Measurements from ENCODE around the gene PCSK4. TPM values are rescaled to one million over a fixed set of nuclear protein-coding genes. Genes with fewer than 3 reads are reported as not detected.

PCSK4 gene
- total RNA-seq, 2 experiments from 2014 or later: 4.4 to 4.7 TPM

DNA sequence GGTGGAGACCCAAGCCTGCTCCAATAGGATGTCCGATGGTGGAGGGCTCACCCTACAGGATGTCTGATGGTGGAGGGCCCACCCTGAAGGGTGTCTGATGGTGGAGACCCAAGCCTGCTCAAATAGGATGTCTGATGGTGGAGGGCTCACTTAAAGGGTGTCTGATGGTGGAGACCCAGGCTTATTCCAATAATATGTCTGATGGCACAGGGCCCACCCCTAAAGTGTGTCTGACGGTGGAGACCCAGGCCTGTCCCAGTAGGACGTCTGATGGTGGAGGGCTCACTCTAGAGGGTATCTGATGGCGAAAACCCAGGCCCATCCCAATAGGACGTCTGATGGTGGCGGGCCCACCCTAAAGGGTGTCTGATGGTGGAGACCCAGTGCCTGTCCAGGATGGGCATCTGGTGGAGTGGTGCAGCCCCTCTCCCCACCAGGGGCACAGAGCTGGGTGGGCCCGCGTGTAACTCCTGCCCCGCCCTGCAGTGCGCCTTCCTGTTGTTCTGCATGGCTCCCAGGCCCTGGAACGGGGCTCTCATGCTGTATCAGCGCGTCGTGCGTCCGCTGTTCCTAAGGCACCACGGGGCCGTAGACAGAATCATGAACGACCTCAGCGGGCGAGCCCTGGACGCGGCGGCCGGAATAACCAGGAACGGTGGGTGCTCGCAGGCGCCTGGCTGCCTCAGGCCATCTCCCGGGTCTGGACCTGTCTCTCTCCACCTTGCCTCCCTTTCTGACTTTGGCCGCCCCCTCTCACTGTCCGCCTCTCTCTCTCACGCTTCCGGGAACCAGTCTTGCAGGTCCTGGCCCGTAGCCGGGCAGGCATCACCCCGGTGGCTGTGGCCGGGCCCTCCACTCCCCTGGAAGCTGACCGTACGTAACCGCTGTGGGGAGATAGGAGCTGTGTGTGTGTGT lies 5.9 kb upstream of the PCSK4 start:
- CTCF ChIA-PET: no interaction called here
- H3K27ac Mint-ChIP-seq: no peak overlapping the region
- H3K4me1 Mint-ChIP-seq (ENCODE audit: low read depth): no peaks in the 10 kb centered on the region
- intact Hi-C loops (cut with micrococcal nuclease): no loop called here
- H3K9me3 Mint-ChIP-seq: no peaks in the 10 kb centered on the region
- TF ChIP-seq, protein P1, sequence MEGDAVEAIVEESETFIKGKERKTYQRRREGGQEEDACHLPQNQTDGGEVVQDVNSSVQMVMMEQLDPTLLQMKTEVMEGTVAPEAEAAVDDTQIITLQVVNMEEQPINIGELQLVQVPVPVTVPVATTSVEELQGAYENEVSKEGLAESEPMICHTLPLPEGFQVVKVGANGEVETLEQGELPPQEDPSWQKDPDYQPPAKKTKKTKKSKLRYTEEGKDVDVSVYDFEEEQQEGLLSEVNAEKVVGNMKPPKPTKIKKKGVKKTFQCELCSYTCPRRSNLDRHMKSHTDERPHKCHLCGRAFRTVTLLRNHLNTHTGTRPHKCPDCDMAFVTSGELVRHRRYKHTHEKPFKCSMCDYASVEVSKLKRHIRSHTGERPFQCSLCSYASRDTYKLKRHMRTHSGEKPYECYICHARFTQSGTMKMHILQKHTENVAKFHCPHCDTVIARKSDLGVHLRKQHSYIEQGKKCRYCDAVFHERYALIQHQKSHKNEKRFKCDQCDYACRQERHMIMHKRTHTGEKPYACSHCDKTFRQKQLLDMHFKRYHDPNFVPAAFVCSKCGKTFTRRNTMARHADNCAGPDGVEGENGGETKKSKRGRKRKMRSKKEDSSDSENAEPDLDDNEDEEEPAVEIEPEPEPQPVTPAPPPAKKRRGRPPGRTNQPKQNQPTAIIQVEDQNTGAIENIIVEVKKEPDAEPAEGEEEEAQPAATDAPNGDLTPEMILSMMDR (IDR thresholded peaks at IDR 0.05): no peak
- POLR2A ChIA-PET: no interaction called here
- no peak for DNase-seq
- ATAC-seq: no peak
- H3K4me3 Mint-ChIP-seq: no peak overlapping the region
- H3K36me3 Mint-ChIP-seq (ENCODE audit: low read depth): no peaks in the 10 kb centered on the region
- peaks cover 5% of the 10 kb centered on the region for H3K27me3 Mint-ChIP-seq

DNA sequence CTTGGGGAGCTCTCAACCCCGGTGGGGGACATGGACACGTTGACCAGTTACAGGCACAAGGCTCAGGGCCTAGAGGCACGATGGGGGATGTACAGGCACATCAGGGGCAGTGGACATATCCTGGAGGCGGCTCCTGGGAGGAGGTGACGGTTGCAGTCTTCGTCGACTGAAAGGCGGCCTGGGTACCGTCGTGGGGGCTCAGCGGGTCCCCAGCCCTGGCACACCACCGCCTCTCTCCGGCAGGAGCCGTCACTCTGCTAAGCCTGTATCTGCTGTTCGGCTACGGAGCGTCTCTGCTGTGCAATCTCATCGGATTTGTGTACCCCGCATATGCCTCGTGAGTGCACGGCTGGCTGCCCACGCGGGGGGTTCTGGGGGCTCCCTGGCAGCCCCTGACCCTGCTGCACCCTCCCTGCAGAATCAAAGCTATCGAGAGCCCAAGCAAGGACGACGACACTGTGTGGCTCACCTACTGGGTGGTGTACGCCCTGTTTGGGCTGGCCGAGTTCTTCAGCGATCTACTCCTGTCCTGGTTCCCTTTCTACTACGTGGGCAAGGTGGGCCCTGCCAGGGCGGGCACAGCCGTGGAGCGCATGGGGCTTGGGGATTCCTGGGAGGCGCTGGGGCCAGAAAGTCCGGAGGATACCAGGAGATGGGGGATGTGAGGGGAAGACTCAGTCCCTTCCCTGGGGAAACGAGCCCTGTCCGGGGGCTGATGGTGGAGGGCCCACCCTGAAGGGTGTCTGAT lies 5.1 kb upstream of the PCSK4 start:
- H3K27me3 Mint-ChIP-seq: peaks cover 5% of the 10 kb centered on the region
- H3K4me3 Mint-ChIP-seq: no peak overlapping the region
- TF ChIP-seq, protein P1 (IDR thresholded peaks at IDR 0.05): no peak
- no peak overlapping the region for H3K27ac Mint-ChIP-seq
- peaks cover 3% of the 10 kb centered on the region for H3K4me1 Mint-ChIP-seq (ENCODE audit: low read depth)
- intact Hi-C loops (cut with micrococcal nuclease): no loop called here
- CTCF ChIA-PET: no interaction called here
- POLR2A ChIA-PET: no interaction called here
- ATAC-seq: no peak
- no peaks in the 10 kb centered on the region for H3K36me3 Mint-ChIP-seq (ENCODE audit: low read depth)
- DNase-seq: no peak
- H3K9me3 Mint-ChIP-seq: no peaks in the 10 kb centered on the region

- Mint-ChIP-seq H3K27ac (no peak overlapping the region), H3K9me3 (no peaks in the 10 kb centered on the region), H3K4me1 (ENCODE audit: low read depth) (peaks cover 8% of the 10 kb centered on the region), H3K27me3 (peaks cover 5% of the 10 kb centered on the region), H3K36me3 (ENCODE audit: low read depth) (no peaks in the 10 kb centered on the region), H3K4me3 (no peak overlapping the region)
- intact Hi-C loops (cut with micrococcal nuclease): no loop called here
- ChIA-PET POLR2A (interaction anchor here (0.9 to 1.1 kb wide), 2 partner anchors 17 to 21 kb away, joined by 3 read pairs; no protein-coding TSS in a partner anchor), CTCF (no interaction called here)
- ATAC-seq: no peak
- no peak for DNase-seq
- TF ChIP-seq, protein P1 (IDR thresholded peaks at IDR 0.05): no peak
Measured at GRCh38 chr19:1494115-1494815, 4.1 kb upstream of the PCSK4 start.

DNA sequence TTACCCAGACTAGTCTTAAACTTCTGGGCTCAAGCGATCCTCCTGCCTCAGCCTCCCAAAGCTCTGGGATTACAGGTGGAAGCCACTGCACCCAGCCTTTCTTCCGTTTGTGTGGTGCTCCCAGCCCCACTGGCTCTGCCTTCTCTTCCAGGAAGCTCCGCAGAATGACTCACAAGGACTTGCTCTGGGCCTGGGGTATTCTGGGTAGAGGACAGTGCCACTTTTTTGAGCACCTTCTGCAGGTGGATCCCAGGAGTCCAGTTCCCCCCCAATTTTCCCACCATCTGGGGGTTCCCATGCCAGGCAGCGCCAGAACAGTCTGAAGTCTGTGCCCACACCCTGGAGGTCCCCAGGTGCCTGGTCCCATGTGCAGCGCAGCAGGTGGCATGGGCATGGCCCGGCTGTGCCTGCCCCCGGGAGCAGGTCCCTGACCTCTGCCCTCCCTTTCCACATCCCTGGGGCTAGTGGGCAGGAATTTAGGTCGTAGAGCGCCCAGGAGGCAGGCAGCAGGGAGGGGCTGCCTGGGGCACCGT lies 2.4 kb upstream of the PCSK4 start:
- intact Hi-C loops (cut with micrococcal nuclease): no loop called here
- ATAC-seq (no peak), DNase-seq (no peak)
- Mint-ChIP-seq H3K27ac (no peak overlapping the region), H3K4me1 (ENCODE audit: low read depth) (peaks cover 9% of the 10 kb centered on the region), H3K4me3 (peak overlapping the region; percentile 12), H3K36me3 (ENCODE audit: low read depth) (no peaks in the 10 kb centered on the region), H3K9me3 (no peaks in the 10 kb centered on the region), H3K27me3 (peaks cover 5% of the 10 kb centered on the region)
- TF ChIP-seq, protein P1 (IDR thresholded peaks at IDR 0.05): no peak
- ChIA-PET POLR2A (interaction anchor here (1.0 kb wide), 2 partner anchors 10 to 52 kb away, joined by 3 read pairs; no protein-coding TSS in a partner anchor), CTCF (no interaction called here)
